RWPE2 (cell line): ENCODE data around the gene LMO1.

Experiments
- ATAC-seq: fragments of 200-7000 bp; cut with Tn5 transposase; 3 replicates; pipeline ENCODE4 v1.9.1; 2021; ENCODE audit warnings: low read depth
- DNase-seq: peaks from one replicate; pipeline ENCODE4 v3.0.0-alpha.2; 2020; ENCODE audit warnings: low spot score
- H3K27ac ChIP-seq: fragments of 450-650 bp; 2 replicates; pipeline ENCODE4 v1.5.1; 2017; ENCODE audit warnings: mild to moderate bottlenecking; ENCODE audit not compliant: poor library complexity, severe bottlenecking
- H3K27me3 ChIP-seq: fragments of 250-450 bp; sonication (Bioruptor Pico); 2 replicates; pipeline ENCODE4 v1.5.1; 2021; ENCODE audit warnings: mild to moderate bottlenecking, moderate library complexity; ENCODE audit not compliant: insufficient read depth, poor library complexity, severe bottlenecking
- H3K36me3 ChIP-seq: fragments of 250-450 bp; sonication (Bioruptor Pico); 2 replicates; pipeline ENCODE4 v1.5.1; 2020; ENCODE audit warnings: low read depth, mild to moderate bottlenecking, moderate library complexity
- H3K4me1 ChIP-seq: fragments of 250-450 bp; sonication (Bioruptor Pico); 2 replicates; pipeline ENCODE4 v1.5.1; 2021; ENCODE audit warnings: mild to moderate bottlenecking, moderate library complexity; ENCODE audit not compliant: insufficient read depth, poor library complexity, severe bottlenecking
- H3K4me3 ChIP-seq: fragments of 250-450 bp; sonication (Bioruptor Pico); 2 replicates; pipeline ENCODE4 v1.5.1; 2021; ENCODE audit warnings: mild to moderate bottlenecking, moderate library complexity; ENCODE audit not compliant: severe bottlenecking
- H3K9me3 ChIP-seq: fragments of 250-450 bp; sonication (Bioruptor Pico); 2 replicates; pipeline ENCODE4 v1.5.1; 2021; ENCODE audit warnings: mild to moderate bottlenecking, moderate library complexity; ENCODE audit not compliant: severe bottlenecking
- TF ChIP-seq, protein P1 (sequence below): fragments of 450-650 bp; IDR thresholded peaks from one replicate; pipeline ENCODE4 v1.5.1; 2017; ENCODE audit warnings: mild to moderate bottlenecking, moderate library complexity; ENCODE audit not compliant: poor library complexity, severe bottlenecking

The LMO1 gene

DNA sequence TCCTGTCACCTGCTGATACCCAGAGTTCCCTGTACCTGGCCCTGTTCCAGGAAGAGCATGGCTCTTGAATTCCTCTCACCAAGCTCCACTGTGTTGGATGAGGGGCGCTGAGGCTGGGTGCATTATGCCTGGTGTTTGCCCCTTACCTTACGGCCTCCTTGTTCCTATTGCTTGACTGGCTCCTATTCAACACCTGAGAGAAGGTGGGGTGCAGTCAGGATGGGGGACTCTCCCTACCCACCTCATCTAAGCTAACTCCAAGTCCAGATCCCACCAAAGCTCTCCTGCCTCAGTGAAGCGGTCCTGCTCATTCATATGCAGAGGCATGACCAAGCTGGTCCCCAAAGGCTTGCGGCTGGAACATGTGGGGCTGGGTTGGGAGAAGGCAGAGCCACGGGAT, 59.1 kb downstream of the LMO1 start:
- Histone ChIP-seq H3K27me3 (no peaks in the 10 kb centered on the region), H3K36me3 (no peaks in the 10 kb centered on the region), H3K4me1 (no peaks in the 10 kb centered on the region)

DNA sequence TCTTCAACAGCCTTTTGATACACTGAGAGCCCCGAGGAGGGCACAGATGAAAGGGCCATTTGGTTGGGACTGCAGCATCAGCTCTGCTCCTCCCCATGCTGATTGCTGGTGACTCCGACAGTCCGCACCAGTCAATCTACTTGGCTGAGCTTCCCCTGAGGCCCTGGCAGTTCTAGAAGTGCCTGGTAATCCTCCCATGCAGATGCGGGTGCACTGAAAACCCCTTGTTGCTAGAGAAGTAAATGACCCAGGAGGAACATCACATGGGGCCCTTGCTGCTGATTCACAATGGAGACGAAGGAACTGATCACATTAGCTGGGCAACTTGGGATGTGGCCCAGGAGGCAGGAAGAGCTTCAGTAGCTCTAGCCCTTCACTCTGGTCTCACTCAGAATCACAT, 59.7 kb downstream of the LMO1 start:
- no peaks in the 10 kb centered on the region for H3K36me3 ChIP-seq
- DNase-seq (no peak), ATAC-seq (no peak)
- H3K27ac ChIP-seq = no peak overlapping the region
- no peak overlapping the region for H3K4me3 ChIP-seq
- H3K9me3 ChIP-seq = no peaks in the 10 kb centered on the region
- H3K27me3 ChIP-seq = no peaks in the 10 kb centered on the region
- no peaks in the 10 kb centered on the region for H3K4me1 ChIP-seq
- TF ChIP-seq, protein P1, sequence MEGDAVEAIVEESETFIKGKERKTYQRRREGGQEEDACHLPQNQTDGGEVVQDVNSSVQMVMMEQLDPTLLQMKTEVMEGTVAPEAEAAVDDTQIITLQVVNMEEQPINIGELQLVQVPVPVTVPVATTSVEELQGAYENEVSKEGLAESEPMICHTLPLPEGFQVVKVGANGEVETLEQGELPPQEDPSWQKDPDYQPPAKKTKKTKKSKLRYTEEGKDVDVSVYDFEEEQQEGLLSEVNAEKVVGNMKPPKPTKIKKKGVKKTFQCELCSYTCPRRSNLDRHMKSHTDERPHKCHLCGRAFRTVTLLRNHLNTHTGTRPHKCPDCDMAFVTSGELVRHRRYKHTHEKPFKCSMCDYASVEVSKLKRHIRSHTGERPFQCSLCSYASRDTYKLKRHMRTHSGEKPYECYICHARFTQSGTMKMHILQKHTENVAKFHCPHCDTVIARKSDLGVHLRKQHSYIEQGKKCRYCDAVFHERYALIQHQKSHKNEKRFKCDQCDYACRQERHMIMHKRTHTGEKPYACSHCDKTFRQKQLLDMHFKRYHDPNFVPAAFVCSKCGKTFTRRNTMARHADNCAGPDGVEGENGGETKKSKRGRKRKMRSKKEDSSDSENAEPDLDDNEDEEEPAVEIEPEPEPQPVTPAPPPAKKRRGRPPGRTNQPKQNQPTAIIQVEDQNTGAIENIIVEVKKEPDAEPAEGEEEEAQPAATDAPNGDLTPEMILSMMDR = no peak

More for the DNA sequence above, 59.1 kb downstream of the LMO1 start:
- no peaks in the 10 kb centered on the region for H3K9me3 ChIP-seq
- no peak overlapping the region for H3K4me3 ChIP-seq
- TF ChIP-seq, protein P1 = no peak
- H3K27ac ChIP-seq = no peak overlapping the region
- ATAC-seq = no peak
- no peak for DNase-seq

DNA sequence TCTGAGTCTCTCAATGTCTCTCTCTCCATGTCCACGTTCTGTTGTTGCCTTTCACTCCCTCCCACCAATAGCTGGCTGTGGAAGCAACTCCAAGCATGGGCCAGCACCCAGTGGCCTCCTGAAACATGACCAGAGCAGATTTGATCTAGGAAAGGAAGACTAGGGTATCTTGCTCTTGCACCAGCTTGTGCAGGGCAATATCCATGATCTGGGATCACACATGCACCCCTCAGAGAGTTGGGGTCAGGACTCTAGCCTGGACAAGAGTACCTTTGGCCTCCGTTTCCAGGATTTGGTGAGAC, 60.3 kb downstream of the LMO1 start:
- DNase-seq (no peak), ATAC-seq (no peak)
- Histone ChIP-seq H3K36me3 (no peaks in the 10 kb centered on the region), H3K27me3 (no peaks in the 10 kb centered on the region), H3K4me1 (no peaks in the 10 kb centered on the region), H3K4me3 (no peak overlapping the region), H3K27ac (no peak overlapping the region), H3K9me3 (no peaks in the 10 kb centered on the region)
- TF ChIP-seq, protein P1 = no peak

DNA sequence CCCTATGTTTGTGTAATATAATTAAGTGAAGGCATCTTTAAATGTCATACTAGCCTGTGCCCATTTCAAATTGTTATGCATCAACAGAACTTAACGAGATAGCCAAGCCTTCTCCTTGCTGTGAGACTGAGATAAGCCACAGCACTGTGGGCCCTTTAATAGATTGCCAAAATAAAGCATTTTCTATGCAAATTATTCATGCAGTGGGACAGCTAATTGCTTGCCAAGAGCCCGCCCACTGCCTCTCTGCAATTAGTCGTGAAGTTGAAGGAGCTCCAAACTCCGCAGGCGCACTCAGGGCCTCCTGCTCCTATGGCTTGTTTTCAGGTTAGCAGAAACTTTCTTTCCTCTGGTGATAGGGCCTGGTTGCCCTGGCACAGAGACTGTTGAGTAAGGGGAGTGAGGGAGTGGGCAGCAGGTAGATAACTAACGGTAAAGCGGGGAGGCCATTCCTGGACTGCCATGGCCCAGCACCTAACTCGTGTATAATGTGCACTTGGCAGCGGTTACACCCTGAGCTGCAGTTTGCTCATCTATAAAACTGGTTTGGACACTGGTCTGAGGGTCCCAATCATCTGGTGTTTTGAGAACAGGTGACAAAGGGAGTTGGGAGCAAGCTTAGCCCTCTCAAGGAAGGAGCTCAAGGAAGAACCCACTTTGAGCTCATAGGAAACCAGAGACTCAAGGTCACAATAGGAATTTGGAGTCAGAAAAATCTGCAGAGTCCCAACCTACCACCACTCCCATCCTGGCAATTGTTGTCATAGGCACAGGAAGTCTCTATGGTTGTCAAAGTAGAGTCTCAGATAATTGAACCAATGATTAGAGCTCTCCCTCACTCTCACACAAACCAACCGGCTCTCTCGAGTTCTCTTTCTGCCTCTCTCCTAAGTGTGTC, 60.9 kb downstream of the LMO1 start:
- TF ChIP-seq, protein P1 = no peak
- no peak overlapping the region for H3K27ac ChIP-seq
- no peaks in the 10 kb centered on the region for H3K4me1 ChIP-seq
- no peaks in the 10 kb centered on the region for H3K9me3 ChIP-seq
- H3K27me3 ChIP-seq = no peaks in the 10 kb centered on the region
- ATAC-seq = no peak
- DNase-seq = no peak
- no peak overlapping the region for H3K4me3 ChIP-seq
- no peaks in the 10 kb centered on the region for H3K36me3 ChIP-seq
